ENCODE measurements around the gene BCL7C. TPM values are rescaled to one million over a fixed set of nuclear protein-coding genes. Genes with fewer than 3 reads are reported as not detected.

The BCL7C gene
- total RNA-seq, 1 donor from 2014 or later, result 29.7 TPM

DNA sequence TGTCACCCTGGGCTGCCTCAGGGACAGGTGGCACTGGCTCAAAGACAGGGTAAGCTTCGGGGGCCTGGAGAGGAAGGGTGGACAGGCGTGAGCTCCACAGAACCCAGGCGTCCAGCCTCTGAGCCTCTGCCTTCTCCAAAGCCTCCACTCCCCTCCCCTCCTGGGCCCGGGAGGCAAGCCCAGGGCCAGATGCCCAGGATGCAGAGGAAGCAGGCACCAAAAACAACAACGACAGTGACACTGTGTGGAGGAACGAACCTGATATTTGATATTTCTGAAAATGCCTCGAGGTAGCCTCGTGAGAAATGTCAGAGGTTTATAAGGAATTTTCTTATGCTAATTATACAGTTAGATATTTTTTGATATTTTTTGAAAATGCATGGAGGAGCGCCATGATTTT, 6.0 kb downstream of the BCL7C start:
- H3K4me1 ChIP-seq (ENCODE audit: control insufficient read depth in 3 of 3, insufficient read depth in 3 of 3, low read length in 3 of 3), result peaks cover 2 to 6% (median 4%) of the 10 kb centered on the region in 3 donors
- no peaks in the 10 kb centered on the region for H3K27me3 ChIP-seq (ENCODE audit: control insufficient read depth in 3 of 3, insufficient read depth in 3 of 3, low read length in 3 of 3)
- H3K36me3 ChIP-seq (ENCODE audit: control insufficient read depth in 3 of 3, insufficient read depth in 3 of 3, low read length in 3 of 3), result peaks cover 18 to 39% (median 18%) of the 10 kb centered on the region in 3 donors
- no peak overlapping the region for H3K27ac ChIP-seq (ENCODE audit: low read depth, low read length)
- H3K9me3 ChIP-seq (ENCODE audit: control insufficient read depth in 3 of 3, low read length in 3 of 3), result no peaks in the 10 kb centered on the region
- no peak overlapping the region for H3K4me3 ChIP-seq (ENCODE audit: low read length in 3 of 3)
- no peak overlapping the region for H3K9ac ChIP-seq (ENCODE audit: low read depth in 1 of 3, low read length in 3 of 3)

DNA sequence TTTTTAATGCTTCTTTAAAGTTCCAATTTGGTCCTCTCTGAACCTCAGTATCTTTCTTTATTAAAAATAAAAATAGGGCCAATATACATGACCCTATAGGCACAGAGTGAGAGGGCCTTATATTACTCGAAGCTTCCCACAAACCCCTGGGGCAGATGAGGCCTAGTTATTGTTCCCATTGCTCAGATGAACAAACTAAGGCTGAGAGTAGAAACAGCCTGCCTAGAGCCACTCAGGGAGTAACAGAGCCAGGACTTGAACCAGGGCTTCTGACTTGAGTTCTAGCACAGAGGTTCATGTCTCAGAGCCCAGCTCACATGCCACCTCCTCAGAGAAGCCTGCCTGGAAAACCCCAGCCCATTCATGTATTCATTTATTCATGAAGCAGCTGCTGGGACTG, 7.7 kb downstream of the BCL7C start:
- Histone ChIP-seq H3K27me3 (ENCODE audit: control insufficient read depth in 3 of 3, insufficient read depth in 3 of 3, low read length in 3 of 3) (no peaks in the 10 kb centered on the region), H3K4me3 (ENCODE audit: low read length in 3 of 3) (no peak overlapping the region), H3K36me3 (ENCODE audit: control insufficient read depth in 3 of 3, insufficient read depth in 3 of 3, low read length in 3 of 3) (peaks cover 18 to 40% (median 20%) of the 10 kb centered on the region in 3 donors), H3K9me3 (ENCODE audit: control insufficient read depth in 3 of 3, low read length in 3 of 3) (no peaks in the 10 kb centered on the region), H3K9ac (ENCODE audit: low read depth in 1 of 3, low read length in 3 of 3) (no peak overlapping the region), H3K27ac (ENCODE audit: low read depth, low read length) (no peak overlapping the region), H3K4me1 (ENCODE audit: control insufficient read depth in 3 of 3, insufficient read depth in 3 of 3, low read length in 3 of 3) (no peaks in the 10 kb centered on the region)

DNA sequence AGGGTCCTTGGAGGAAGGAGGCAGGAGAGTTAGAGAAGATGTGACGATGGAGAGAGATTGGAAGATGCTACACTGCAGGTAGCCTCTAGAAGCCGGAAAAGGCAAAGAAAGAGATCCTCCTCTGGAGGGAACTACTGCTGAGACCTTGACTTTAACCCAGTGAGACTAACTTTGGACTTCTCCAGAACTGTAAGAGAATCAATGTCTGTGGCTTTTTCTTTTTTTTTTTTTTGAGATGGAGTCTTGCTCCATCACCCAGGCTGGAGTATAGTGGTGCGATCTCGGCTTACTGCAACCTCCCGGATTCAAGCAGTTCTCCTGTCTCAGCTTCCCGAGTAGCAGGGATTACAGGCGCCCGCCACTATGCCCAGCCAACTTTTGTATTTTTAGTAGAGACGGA, 8.7 kb downstream of the BCL7C start:
- Histone ChIP-seq H3K27me3 (ENCODE audit: control insufficient read depth in 3 of 3, insufficient read depth in 3 of 3, low read length in 3 of 3) (no peaks in the 10 kb centered on the region), H3K4me1 (ENCODE audit: control insufficient read depth in 3 of 3, insufficient read depth in 3 of 3, low read length in 3 of 3) (no peaks in the 10 kb centered on the region), H3K4me3 (ENCODE audit: low read length in 3 of 3) (no peak overlapping the region), H3K27ac (ENCODE audit: low read depth, low read length) (no peak overlapping the region), H3K36me3 (ENCODE audit: control insufficient read depth in 3 of 3, insufficient read depth in 3 of 3, low read length in 3 of 3) (peaks cover 18 to 39% (median 20%) of the 10 kb centered on the region in 3 donors), H3K9me3 (ENCODE audit: control insufficient read depth in 3 of 3, low read length in 3 of 3) (no peaks in the 10 kb centered on the region), H3K9ac (ENCODE audit: low read depth in 1 of 3, low read length in 3 of 3) (no peak overlapping the region)

DNA sequence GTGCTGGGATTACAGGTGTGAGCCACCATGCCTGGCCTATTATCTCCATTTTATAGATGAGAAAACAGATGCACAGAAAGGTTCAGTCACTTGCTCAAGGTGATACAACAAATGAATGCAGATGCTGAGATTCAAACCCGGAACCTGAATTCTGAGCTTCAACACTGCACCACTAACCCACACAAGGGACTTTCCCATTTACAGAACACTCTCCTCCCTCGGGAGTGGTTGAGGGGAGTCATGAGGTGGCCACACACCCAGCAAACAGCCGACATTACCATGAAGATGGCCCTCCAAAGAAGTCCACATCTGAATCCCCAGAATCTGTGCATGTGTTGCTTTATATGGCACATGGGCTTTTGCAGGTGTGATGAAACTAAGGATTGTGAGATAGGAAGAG, 9.1 kb downstream of the BCL7C start:
- no peaks in the 10 kb centered on the region for H3K4me1 ChIP-seq (ENCODE audit: control insufficient read depth in 3 of 3, insufficient read depth in 3 of 3, low read length in 3 of 3)
- no peaks in the 10 kb centered on the region for H3K9me3 ChIP-seq (ENCODE audit: control insufficient read depth in 3 of 3, low read length in 3 of 3)
- no peak overlapping the region for H3K27ac ChIP-seq (ENCODE audit: low read depth, low read length)
- peaks cover 18 to 38% (median 20%) of the 10 kb centered on the region in 3 donors for H3K36me3 ChIP-seq (ENCODE audit: control insufficient read depth in 3 of 3, insufficient read depth in 3 of 3, low read length in 3 of 3)
- no peak overlapping the region for H3K9ac ChIP-seq (ENCODE audit: low read depth in 1 of 3, low read length in 3 of 3)
- no peak overlapping the region for H3K4me3 ChIP-seq (ENCODE audit: low read length in 3 of 3)
- no peaks in the 10 kb centered on the region for H3K27me3 ChIP-seq (ENCODE audit: control insufficient read depth in 3 of 3, insufficient read depth in 3 of 3, low read length in 3 of 3)

DNA sequence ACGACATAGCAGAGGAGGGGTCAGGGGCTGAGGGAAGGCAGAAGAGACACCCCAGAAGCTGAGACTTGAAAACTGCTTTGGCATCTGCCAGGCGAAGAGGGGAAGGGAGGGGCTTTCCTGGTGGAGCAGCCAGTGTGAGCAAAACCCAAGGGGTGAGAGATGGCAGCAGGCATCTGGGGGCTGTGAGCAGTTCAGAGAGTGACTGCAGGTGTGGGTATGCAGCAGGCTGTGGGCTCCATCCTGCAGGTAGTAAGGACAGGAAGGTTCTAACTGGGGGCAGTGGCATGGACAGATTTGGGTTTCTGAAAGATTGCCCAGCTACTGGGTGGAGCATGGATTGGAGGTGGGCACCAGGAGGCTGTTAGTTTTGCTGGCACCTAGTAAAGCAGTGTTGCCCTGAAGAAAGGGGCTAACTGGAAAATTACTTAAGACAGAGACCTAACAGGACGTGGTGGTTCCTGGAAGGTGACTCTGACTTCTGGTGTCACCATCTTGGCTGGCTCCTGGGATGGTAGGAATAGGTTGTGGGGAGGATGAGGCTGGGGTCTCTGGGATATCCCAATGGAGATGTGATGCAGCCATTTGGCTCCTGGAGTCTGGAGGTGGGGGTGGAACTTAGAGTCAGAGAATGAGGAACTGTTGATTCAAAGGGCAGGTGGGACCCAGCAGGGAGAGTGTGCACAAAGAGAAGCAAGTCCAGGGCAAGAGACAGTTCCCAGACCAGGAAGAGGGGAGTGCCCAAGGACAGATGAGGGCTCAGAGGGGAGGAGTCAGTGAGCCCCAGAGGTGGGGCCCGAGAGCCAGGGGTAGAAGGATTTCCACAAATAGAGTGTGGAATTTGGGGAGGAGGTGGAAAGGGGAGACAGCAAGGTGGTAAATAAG, 11.2 kb downstream of the BCL7C start:
- Histone ChIP-seq H3K9ac (ENCODE audit: low read depth in 1 of 3, low read length in 3 of 3) (no peak overlapping the region), H3K9me3 (ENCODE audit: control insufficient read depth in 3 of 3, low read length in 3 of 3) (no peaks in the 10 kb centered on the region), H3K4me3 (ENCODE audit: low read length in 3 of 3) (no peak overlapping the region), H3K36me3 (ENCODE audit: control insufficient read depth in 3 of 3, insufficient read depth in 3 of 3, low read length in 3 of 3) (peaks cover 10 to 28% (median 14%) of the 10 kb centered on the region in 3 donors), H3K27me3 (ENCODE audit: control insufficient read depth in 3 of 3, insufficient read depth in 3 of 3, low read length in 3 of 3) (no peaks in the 10 kb centered on the region), H3K27ac (ENCODE audit: low read depth, low read length) (no peak overlapping the region), H3K4me1 (ENCODE audit: control insufficient read depth in 3 of 3, insufficient read depth in 3 of 3, low read length in 3 of 3) (no peaks in the 10 kb centered on the region)

DNA sequence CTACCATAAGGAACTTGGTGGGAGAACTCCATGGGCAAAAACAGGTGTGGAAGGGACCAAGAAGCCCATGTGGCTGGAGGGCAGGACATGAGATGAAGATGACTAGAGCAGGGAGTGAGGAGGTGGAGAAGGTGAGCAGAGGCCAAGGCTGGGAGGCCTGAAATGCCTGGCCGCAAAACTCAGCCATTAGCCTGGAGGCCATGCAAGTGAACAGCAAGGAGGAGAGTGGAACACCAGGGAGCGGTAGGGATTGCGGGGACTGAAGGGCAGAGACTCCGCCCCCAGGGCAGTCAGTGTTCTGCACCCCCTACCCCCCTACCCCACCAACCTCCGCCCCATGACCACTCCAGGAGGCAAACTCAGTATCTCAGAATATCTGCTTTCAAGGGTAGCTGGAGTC, 17.0 kb downstream of the BCL7C start:
- Histone ChIP-seq H3K27me3 (ENCODE audit: control insufficient read depth in 3 of 3, insufficient read depth in 3 of 3, low read length in 3 of 3) (no peaks in the 10 kb centered on the region), H3K4me3 (ENCODE audit: low read length in 3 of 3) (peak overlapping the region; percentile 87 to 98 (median 98)), H3K36me3 (ENCODE audit: control insufficient read depth in 3 of 3, insufficient read depth in 3 of 3, low read length in 3 of 3) (peaks cover 2 to 5% (median 3%) of the 10 kb centered on the region in 3 donors), H3K9ac (ENCODE audit: low read depth in 1 of 3, low read length in 3 of 3) (peak overlapping the region in 1 of 3 donors; percentile 98), H3K9me3 (ENCODE audit: control insufficient read depth in 3 of 3, low read length in 3 of 3) (no peaks in the 10 kb centered on the region), H3K27ac (ENCODE audit: low read depth, low read length) (no peak overlapping the region), H3K4me1 (ENCODE audit: control insufficient read depth in 3 of 3, insufficient read depth in 3 of 3, low read length in 3 of 3) (peaks cover 16 to 23% (median 19%) of the 10 kb centered on the region in 3 donors)

DNA sequence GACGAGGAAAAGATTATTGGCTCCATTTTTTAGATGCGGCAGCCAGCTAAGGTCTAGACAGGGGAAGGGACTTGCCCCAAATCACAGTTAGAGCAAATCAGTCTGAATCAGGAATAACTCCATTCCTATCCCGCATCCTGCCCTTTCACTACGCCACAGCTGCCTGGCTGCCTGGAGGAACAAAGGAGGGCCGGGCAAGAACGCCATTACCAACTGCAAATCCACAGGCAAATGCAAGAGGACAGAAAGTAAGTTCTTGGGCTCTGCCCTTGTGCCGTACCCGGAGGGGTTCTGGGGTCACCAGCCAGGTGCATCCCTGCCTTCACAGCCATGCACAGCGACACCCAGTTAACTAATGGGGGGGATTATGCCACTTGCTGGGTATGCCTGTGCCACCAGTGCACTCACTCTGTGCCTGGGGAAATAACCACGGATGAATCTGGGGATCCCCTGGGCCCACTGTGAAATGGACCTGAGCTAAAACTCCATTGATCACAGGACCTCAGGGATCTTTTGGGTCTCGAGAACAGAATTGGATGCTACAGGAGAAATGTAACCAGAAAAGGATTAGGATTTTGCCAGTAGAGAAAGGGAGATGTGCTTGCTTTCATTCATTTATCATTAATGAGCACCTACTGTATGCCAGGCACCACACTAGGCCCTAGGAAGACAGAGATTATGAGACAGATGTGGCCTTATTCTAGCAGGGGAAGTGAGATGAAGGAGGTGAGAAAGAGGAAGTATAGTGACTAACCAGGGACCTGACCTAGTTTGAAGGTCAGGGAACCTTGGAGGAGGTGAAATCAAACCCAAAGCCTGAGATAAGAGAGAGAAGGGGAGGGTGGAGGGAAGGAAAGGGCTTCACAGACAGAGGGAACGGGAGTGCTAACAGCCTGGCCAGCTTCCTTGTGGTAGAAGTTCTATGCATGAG, 17.7 kb downstream of the BCL7C start:
- H3K9ac ChIP-seq (ENCODE audit: low read depth in 1 of 3, low read length in 3 of 3), result peak overlapping the region; percentile 92 to 98 (median 96)
- H3K4me1 ChIP-seq (ENCODE audit: control insufficient read depth in 3 of 3, insufficient read depth in 3 of 3, low read length in 3 of 3), result peaks cover 16 to 23% (median 19%) of the 10 kb centered on the region in 3 donors
- no peaks in the 10 kb centered on the region for H3K27me3 ChIP-seq (ENCODE audit: control insufficient read depth in 3 of 3, insufficient read depth in 3 of 3, low read length in 3 of 3)
- peak overlapping the region; percentile 89 for H3K27ac ChIP-seq (ENCODE audit: low read depth, low read length)
- peaks cover 2 to 5% (median 3%) of the 10 kb centered on the region in 3 donors for H3K36me3 ChIP-seq (ENCODE audit: control insufficient read depth in 3 of 3, insufficient read depth in 3 of 3, low read length in 3 of 3)
- no peaks in the 10 kb centered on the region for H3K9me3 ChIP-seq (ENCODE audit: control insufficient read depth in 3 of 3, low read length in 3 of 3)
- peak overlapping the region; percentile 87 to 98 (median 98) for H3K4me3 ChIP-seq (ENCODE audit: low read length in 3 of 3)

DNA sequence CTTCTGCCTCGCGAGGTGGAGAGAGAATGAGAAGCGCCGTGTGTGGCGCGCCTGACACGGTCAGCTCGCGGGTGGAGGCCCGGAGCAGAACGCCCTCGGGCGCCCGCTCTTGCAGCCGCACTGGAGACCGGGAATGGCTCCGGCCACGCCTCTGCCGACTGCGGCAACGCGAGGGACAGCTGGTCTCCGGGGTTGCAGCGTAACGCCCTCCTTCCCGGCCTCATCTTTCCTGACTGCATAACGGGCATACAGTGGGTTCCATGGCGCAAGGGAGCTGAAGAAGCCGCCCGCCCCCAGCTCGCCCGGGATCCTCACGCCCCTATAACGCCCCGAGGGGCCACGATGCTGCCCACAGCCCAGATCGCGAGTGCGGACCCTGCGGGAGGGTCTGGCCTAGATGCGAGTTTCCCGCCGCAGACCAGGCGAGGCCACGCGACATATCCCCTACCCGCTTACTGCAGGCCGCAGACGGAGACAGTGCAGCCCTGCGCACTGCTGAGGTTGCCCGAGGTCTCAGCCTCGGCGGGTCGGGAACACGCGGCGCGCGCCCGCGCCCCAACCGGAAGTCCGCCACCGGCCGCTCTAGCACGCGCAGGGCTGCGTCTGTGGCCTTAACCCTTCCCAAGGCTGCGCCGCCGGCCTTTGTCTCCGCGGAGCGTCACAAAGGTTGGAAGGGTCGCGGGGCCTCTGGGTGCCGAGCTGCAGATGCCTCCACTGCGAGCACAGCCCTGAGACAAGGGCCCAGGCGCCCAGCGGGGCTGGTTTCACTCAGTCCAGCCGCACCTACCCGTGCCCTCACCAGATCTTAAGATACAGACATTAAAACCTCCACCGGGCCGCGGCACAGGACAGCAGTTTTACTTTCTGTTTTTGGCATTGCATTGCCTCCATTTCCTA, 18.8 kb downstream of the BCL7C start:
- Histone ChIP-seq H3K27ac (ENCODE audit: low read depth, low read length) (peak overlapping the region; percentile 89), H3K4me3 (ENCODE audit: low read length in 3 of 3) (peak overlapping the region; percentile 87 to 98 (median 98)), H3K36me3 (ENCODE audit: control insufficient read depth in 3 of 3, insufficient read depth in 3 of 3, low read length in 3 of 3) (peaks cover 2 to 5% (median 3%) of the 10 kb centered on the region in 3 donors), H3K9me3 (ENCODE audit: control insufficient read depth in 3 of 3, low read length in 3 of 3) (no peaks in the 10 kb centered on the region), H3K4me1 (ENCODE audit: control insufficient read depth in 3 of 3, insufficient read depth in 3 of 3, low read length in 3 of 3) (peaks cover 16 to 23% (median 19%) of the 10 kb centered on the region in 3 donors), H3K27me3 (ENCODE audit: control insufficient read depth in 3 of 3, insufficient read depth in 3 of 3, low read length in 3 of 3) (no peaks in the 10 kb centered on the region), H3K9ac (ENCODE audit: low read depth in 1 of 3, low read length in 3 of 3) (peak overlapping the region; percentile 92 to 98 (median 96))

DNA sequence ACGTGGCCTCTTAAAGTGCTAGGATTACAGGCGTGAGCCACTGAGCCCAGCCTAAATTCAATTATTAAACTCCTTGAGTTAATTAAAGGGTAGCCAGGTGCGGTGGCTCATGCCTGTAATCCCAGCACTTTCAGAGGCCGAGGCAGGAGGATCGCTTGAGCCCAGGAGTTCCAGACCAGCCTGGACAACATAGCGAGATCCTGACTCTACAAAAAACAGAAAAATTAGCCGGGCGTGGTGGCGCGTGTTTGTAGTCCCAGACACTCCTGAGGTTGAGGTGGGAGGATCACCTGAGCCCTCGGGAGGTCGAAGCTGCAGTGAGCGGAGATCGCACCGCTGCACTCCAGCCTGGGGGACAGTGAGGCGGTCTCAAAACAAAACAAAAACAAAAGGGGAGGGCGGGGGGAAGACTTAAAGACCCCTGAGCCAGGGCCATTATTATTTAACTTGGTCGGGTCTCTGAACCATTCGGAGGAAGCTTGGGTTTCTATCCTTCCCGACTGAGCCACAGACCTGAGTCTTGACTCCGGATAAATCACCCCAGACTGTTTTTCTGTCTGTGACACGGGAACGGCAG, 19.5 kb downstream of the BCL7C start:
- H3K9ac ChIP-seq (ENCODE audit: low read depth in 1 of 3, low read length in 3 of 3), result peak overlapping the region; percentile 92 to 98 (median 96)

More for the DNA sequence above, 19.5 kb downstream of the BCL7C start:
- Histone ChIP-seq H3K27ac (ENCODE audit: low read depth, low read length) (peak overlapping the region; percentile 89), H3K4me1 (ENCODE audit: control insufficient read depth in 3 of 3, insufficient read depth in 3 of 3, low read length in 3 of 3) (peaks cover 16 to 23% (median 19%) of the 10 kb centered on the region in 3 donors), H3K9me3 (ENCODE audit: control insufficient read depth in 3 of 3, low read length in 3 of 3) (no peaks in the 10 kb centered on the region), H3K36me3 (ENCODE audit: control insufficient read depth in 3 of 3, insufficient read depth in 3 of 3, low read length in 3 of 3) (peaks cover 0 to 5% (median 3%) of the 10 kb centered on the region in 3 donors), H3K4me3 (ENCODE audit: low read length in 3 of 3) (peak overlapping the region; percentile 87 to 98 (median 98)), H3K27me3 (ENCODE audit: control insufficient read depth in 3 of 3, insufficient read depth in 3 of 3, low read length in 3 of 3) (no peaks in the 10 kb centered on the region)
